GM06990 (cell line): ENCODE data around the gene RBM28.

Experiments used
- DNase-seq: peaks from one replicate; pipeline ENCODE4 v3.0.0-alpha.2; 2011; ENCODE audit not compliant: insufficient read length; ENCODE audit errors: extremely low read depth
- H3K27me3 ChIP-seq: replicated peaks from 2 replicates; pipeline ENCODE4 v1.6.0; 2011; ENCODE audit warnings: low read length; ENCODE audit not compliant: control insufficient read depth, insufficient read depth
- H3K36me3 ChIP-seq: 2 replicates; pipeline ENCODE4 v1.5.1; 2011; ENCODE audit warnings: low read length; ENCODE audit not compliant: control insufficient read depth, insufficient read depth
- H3K4me3 ChIP-seq: replicated peaks from 2 replicates; pipeline ENCODE4 v1.5.1; 2011; ENCODE audit warnings: low read depth, mild to moderate bottlenecking, control low read depth, low read length
- CTCF ChIP-seq: IDR thresholded peaks from 2 replicates; pipeline ENCODE4 v1.5.1; 2011; ENCODE audit warnings: low read length, control low read depth, mild to moderate bottlenecking, inconsistent platforms; ENCODE audit not compliant: insufficient read depth, poor library complexity, severe bottlenecking

Gene RBM28

GRCh38 chr7:128343554-128344430, at the start of gene RBM28:
Gene RBM28 (minus strand): TSS chr7:128343908. CDS start chr7:128343793, 115 bp downstream.
- H3K36me3 ChIP-seq, result 0 out of 2 replicates have a peak, but pooled peaks cover 2% of the 10 kb centered on the region
- H3K4me3 ChIP-seq, result peak within 1 kb of the TSS; percentile 86
- DNase-seq, result peak; percentile 91
- no peak for TF ChIP-seq CTCF
- H3K27me3 ChIP-seq, result no peaks in the 10 kb centered on the region; the same call in 1 of the 2 replicates

DNA sequence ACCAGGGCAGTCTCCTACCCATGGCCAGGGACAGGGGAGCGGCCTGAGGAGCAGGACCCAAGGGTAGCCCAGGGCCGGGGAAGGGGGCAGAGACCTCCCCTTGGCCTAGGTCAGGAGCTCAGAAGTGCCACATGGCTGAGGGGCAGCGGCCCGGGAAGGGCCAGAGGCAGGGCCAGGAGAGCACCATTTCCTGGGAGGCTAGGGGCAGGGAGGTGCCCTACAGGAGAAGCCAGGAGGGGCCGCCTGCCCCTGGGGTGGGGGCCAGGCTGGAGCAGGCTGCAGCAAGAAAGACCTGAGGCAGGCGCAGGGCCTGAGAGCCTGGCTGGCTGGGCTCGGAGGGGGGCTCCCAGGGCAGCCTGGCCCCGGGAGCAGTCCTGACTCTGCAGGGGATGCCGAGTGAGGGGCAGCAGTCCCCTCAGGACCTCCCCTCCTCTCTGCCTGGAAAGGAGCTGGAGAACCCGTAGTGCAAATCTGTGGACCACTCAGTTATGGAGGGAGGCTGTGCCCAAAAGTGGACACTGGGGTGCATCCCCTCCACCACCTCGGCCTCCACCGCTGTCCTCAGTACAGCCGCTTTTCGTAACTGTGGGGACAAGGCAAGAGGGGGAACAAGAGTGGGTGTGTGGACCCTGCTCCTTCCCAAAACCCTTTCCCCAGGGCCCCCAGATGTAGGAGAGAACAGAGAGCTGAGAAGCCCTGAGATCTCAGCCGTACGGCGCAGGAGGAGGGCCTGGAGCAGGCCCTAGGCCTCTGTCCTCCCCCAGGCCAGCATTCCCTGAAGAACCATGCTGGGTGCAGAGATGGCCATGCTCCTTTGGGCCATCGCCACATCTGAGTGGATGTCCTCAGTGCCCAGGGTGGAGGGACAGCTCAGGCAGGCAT, 49.0 kb upstream of the RBM28 start:
- H3K4me3 ChIP-seq, result no peak overlapping the region
- no peaks in the 10 kb centered on the region for H3K27me3 ChIP-seq
- TF ChIP-seq CTCF, result no peak
- DNase-seq, result no peak
- H3K36me3 ChIP-seq, result peaks cover 16% of the 10 kb centered on the region

DNA sequence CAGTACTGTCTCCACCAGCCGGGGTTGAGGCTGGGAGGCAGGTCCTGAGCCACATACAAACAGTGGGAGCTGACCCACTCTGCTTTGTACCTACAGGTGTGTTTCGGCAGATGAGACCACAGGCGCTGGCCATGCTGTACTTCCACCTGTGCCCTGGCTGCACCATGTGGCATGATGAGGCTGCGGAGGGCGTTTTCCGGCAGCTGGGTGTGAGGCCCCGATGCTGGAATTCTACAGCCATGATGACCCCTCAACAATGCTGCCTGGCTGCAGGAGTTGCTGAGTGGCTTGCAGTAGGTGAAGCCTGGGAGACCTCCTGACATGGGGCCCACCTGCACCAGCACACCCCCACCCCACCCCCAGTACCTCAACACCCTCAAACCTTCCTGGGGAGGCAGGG, 48.1 kb upstream of the RBM28 start:
- H3K36me3 ChIP-seq, result peaks cover 16% of the 10 kb centered on the region
- no peak for TF ChIP-seq CTCF

DNA sequence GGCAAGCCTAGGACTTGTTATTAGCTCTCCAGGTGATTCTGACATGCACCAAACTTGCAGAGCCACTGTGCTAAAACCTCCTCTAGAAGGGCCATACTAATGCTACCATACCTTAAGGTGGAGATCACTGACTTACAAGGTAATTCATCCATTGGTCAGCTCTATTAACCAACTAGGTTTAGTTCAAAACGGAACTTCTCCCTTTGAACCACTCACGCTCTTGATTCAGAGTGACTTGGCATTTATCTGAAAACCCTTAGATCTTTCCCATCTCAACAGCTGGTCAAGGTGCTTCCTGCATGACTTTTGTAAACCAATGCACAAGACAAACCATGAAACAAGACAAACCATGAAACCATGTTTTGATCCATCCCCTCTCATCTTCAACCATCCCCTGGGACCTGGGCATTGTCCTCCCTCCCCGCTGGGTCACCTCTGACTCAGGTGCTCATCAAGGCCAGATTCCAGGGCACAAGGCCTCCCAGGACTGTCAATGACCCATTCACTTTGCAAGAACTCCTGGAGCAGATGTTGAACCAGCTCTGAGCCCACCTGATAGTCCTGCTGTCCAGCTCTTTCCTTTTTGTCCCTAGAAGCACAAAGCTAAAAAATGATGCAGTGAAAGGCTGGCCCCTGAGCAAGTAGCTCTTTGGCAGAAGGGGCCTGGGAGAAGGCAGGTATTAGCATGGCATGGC, 47.3 kb upstream of the RBM28 start:
- H3K27me3 ChIP-seq, result no peaks in the 10 kb centered on the region
- no peak overlapping the region for H3K4me3 ChIP-seq
- TF ChIP-seq CTCF, result no peak
- H3K36me3 ChIP-seq, result peaks cover 16% of the 10 kb centered on the region
- no peak for DNase-seq

More for the DNA sequence above, 48.1 kb upstream of the RBM28 start:
- no peak for DNase-seq
- Histone ChIP-seq H3K27me3 (no peaks in the 10 kb centered on the region), H3K4me3 (no peak overlapping the region)

- DNase-seq, result no peak
- peaks cover 13% of the 10 kb centered on the region for H3K36me3 ChIP-seq
- H3K4me3 ChIP-seq, result no peak overlapping the region
- no peaks in the 10 kb centered on the region for H3K27me3 ChIP-seq
- TF ChIP-seq CTCF, result no peak
These were observed 46.1 kb upstream of the RBM28 start for GRCh38 chr7:128389618-128390329.
